NCI-H774 (cell line): ENCODE measurements around the gene KCNMA1.

Experiments used
- DNase-seq: peaks from one replicate; lab custom pipeline; 2025; lab: John Stamatoyannopoulos, UW

KCNMA1 gene

GRCh38 chr10:77555591-77556212 lies 81.9 kb downstream of the KCNMA1 start:
- no peak for DNase-seq

- DNase-seq, result no peak
Measured at GRCh38 chr10:77554996-77555397, 82.6 kb downstream of the KCNMA1 start.

DNA sequence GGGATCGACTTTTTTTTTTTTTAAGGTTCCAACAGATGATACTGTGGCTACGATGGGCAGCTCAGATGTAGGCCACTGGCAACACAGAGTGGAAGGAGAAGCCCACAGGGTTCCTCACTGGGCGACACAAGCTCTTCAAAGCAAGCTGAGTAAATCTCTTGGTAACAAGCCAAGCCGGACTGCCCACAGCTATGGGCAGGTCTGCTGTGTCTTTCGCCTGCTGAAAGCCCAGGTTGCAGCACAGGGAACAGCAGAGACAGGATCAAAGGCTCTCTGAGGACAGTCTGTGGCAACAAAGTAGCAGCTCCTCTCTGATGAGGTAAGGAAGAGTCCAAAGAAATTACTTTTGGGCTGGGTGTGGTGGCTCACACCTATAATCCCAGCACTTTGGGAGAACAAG lies 83.6 kb downstream of the KCNMA1 start:
- no peak for DNase-seq

DNA sequence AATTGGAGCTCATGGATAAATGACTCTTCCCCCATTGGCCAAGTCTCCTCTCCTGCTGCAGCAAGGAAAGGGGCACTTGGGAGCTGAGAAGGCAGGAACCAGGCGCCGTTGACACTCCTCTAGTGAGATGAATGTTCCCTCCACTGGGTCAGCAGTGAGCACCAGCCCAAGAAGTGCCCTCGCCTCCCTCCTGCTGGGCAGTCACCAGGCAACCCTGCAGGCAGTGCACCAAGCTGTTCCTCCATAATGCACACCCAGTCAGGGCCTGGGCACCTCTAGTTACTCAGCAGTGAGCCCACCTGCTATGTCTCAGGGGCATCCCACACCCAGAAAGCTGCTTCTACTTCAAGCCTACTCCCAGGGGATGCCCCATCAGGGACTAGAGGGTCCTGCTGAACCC lies 84.3 kb downstream of the KCNMA1 start:
- DNase-seq, result no peak

- no peak for DNase-seq
Measured at GRCh38 chr10:77552252-77552651, 85.4 kb downstream of the KCNMA1 start.

GRCh38 chr10:77550378-77550777 lies 87.2 kb downstream of the KCNMA1 start:
- no peak for DNase-seq

DNA sequence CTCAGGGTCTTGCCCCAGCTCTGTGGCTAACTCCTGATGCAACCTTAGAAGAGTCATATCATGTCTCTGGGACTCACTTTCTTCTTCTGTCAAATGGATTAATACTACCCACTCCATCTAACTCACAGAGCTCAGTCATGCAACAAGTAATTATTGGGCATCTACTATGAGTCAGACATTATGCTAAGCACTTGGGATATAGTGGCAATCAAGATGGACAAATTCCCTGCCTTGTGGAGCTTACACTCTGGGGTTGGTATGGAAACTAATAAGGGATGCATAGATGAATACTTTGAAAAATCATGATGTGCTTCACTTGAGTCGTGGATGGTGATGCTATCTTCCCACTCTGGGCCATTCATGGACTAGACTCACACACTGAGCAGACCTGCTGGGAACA lies 88.9 kb downstream of the KCNMA1 start:
- no peak for DNase-seq

DNA sequence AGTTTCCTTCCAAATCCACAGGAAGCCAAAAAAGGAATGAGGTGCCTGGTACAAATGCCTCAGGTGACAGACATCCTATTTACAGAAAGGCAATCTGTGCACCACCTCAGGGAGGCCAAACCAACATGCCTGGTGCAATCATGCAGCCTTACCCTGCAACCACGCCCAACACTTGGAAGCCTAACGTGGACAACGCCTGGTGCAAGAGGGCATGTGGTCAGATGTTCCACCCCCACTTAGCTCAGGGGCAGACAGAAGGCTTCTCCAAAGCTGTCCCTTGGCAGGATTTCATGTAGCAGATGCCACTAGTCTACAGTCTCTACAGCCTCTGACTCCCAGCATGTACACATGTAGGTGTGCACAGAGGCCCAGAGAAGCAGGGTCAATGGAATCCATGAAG lies 89.5 kb downstream of the KCNMA1 start:
- DNase-seq, result no peak

DNA sequence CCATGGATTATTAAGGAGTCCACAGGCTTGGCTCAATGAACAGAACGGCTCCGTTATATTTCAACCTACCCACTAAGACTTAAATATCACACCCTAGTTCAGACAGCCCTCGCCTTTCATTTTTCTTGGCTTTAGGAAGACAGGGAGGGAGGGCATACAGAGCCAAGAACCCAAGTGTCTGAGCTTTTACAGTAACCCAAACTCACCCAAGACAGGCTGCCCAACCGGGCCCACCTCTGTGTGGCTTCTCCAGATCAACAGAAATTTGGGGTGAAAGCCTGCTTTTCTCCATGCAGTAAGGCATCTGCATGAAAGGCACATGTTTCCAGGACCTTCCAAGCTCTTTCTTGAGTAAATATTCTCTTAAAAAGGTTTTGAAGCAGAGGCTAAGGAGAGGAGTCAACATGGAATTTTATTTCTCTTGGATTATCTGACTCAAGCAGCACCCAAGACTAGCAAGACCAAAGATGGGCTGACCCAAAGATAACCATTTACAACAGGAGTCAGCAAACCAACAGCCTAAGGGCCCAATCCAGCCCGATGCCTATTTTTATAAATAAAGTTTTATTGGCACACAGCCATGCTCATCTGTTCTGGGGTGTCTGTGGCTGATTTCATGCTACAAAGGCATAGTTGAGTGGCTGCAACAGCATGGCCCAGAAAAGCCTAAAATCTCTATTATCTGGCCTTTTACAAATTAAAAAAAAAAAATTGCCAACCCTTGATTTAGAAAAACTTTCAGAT lies 90.1 kb downstream of the KCNMA1 start:
- DNase-seq, result no peak

GRCh38 chr10:77546042-77546441 lies 91.6 kb downstream of the KCNMA1 start:
- no peak for DNase-seq

- no peak for DNase-seq
Measured at GRCh38 chr10:77545585-77545984, 92.0 kb downstream of the KCNMA1 start.

GRCh38 chr10:77544617-77545016 lies 93.0 kb downstream of the KCNMA1 start:
- DNase-seq, result no peak

GRCh38 chr10:77542710-77543259 lies 94.8 kb downstream of the KCNMA1 start:
- DNase-seq, result no peak

DNA sequence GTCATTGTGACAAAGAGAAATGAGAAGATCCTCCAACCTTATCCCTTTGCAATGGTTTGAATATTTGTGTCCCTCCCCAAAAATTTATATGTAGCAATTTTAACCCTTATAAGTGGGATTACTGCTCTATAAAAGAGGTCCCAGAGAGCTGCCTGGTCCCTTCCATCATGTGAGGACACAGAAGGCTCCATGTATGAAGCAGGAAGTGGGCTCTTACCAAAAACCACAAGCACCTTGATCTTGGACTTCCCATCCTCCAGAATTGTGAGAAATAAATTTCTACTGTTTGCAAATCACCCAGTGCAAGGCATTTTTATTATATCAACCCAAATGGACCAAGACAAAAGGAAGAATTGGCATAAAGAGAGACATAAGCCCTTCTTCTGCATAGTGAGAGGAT lies 95.7 kb downstream of the KCNMA1 start:
- DNase-seq, result no peak

DNA sequence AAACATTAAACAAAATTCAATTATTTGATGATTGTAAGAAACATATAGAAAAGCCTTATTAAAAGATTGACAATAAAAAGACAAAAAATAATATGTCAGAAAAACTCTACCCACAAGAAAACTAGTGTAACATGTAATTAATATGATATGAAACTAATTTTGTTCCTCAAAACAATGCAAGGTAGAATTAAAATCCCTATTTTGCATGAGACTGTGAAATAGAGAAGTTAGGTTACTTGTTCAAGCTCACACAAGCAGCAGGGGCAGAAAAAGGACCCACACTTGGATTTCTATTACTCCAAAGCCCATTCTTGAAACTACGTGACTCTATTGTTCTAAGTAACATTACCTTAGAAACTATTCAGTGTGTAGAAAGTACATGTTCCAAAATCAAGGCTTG lies 96.4 kb downstream of the KCNMA1 start:
- DNase-seq, result no peak

DNA sequence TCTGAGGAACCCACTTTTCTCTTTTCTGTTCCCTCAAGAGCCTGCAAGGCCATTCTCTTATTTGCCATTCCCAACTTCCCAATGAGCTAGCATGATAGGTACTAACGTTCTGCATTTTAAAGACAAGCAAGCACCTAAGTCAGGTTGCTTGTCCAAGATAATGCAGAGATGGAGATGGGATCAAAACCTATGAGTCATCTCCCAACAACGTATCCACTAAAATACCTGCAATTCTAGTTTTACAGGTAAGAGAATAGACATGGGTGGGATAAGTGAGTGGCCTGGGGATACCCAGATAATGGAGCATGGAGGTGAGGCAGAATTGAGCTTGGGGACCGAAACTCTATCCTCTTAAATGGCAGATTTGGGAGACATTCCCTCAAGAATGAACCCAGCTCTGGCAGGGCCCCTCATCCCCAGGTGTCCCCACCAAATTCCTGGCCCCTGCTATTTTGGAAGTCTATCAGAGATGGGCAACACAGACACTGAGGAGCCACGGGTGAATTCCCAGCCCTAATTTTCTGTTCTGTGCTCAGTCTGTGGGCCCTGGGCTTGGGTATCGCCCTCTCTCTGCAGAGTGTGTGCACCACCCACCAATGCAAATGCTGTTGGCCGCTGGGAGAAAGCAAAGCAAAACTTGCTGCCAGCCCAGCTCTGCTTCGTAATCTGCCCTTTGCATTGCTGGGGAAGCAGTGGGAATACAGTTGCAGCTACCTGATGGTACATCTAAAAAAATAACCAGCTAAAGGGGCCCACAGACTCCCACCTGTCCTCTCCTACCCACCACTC lies 98.3 kb downstream of the KCNMA1 start:
- DNase-seq, result no peak

GRCh38 chr10:77537720-77538373 lies 99.8 kb downstream of the KCNMA1 start:
- DNase-seq, result no peak

- DNase-seq, result no peak
Measured at GRCh38 chr10:77537071-77537470, 100.5 kb downstream of the KCNMA1 start.

DNA sequence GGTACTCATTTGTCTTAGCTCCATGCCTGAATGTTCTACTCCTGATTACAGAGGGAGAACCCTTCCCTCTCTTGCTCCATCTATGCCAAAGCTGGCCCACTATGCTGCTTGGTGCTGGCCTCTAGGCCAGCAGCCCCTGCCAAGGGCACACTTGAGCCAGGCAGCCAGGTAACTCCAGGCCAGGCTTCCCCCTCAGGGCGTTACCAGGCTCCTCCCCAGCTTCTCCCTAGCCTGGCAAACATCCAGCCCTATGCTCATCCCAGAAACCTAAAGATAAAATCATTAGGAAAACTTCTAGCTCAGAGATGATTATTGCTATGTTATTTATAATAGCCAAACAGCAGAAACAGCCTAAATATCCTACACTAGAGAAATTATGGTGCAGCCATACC lies 103.7 kb downstream of the KCNMA1 start:
- DNase-seq, result no peak

DNA sequence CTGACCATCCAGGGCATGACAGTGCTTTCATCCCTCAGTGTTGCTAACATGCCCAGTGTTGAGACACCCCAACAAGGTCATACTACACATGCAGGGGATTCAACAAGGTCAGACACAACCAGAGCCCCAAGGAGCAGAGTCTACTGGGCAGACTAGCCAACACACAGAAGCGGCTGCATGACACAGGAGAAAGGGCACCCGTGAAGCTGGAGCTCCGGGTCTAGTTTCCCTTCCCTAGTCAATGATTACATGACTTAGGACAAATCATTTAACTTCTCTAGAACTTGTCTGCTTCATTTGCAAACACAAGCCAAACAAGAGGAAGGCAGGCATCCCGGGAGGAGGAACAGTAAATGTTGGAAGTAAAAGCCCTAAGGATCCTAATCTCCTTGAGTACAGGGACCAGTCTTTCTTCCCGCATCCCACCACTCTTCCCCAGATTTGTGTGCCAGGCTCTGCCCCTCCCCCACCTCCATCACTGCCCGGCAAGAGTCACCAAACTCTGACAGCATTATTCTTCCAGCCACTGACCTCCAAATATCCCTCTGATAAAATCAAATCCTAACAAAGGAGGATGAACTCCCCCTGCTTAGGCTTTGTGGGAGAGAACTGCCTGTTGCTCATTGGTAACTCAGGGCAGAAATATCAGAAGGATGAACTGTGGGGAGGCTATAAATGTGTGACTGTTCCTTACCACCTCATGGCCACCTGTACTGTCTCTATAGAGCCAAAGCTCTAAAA lies 104.3 kb downstream of the KCNMA1 start:
- no peak for DNase-seq

- no peak for DNase-seq
Measured at GRCh38 chr10:77532068-77532467, 105.5 kb downstream of the KCNMA1 start.
